ENCODE results near the gene ARHGAP42. TPM values are rescaled to one million over a fixed set of nuclear protein-coding genes. Genes with fewer than 3 reads are reported as not detected.

ARHGAP42 gene
- total and polyA plus RNA-seq, 10 of the 15 experiments (the other 5 are each of a cell fraction or from before 2014, with no cell fraction given), result 1.8 to 6.3 (median 3.2) TPM

DNA sequence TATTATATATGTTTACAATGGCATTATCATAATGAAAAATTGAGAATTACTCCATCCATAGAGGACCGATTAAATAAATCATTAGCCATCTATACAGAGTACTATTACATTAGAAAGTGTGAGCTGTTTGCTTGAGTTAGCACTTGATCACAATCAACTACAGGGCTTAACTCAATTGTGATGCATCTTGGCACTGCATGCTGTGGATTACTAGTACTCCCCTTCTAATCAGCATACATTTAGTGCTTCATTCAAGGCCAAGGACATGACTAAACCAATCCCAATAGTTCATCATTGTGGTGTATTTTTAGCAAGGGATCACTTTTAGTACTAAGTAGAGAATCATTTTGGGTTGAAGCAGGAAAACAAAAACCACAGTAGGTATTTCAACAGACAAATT lies 23.5 kb upstream of the ARHGAP42 start (continued):
- TF ChIP-seq, protein P1, sequence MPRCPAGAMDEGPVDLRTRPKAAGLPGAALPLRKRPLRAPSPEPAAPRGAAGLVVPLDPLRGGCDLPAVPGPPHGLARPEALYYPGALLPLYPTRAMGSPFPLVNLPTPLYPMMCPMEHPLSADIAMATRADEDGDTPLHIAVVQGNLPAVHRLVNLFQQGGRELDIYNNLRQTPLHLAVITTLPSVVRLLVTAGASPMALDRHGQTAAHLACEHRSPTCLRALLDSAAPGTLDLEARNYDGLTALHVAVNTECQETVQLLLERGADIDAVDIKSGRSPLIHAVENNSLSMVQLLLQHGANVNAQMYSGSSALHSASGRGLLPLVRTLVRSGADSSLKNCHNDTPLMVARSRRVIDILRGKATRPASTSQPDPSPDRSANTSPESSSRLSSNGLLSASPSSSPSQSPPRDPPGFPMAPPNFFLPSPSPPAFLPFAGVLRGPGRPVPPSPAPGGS (IDR thresholded peaks at IDR 0.05; ENCODE audit: borderline replicate concordance, insufficient read depth, low read depth, low read length, poor library complexity, severe bottlenecking), result no peak
- TF ChIP-seq, protein P2, sequence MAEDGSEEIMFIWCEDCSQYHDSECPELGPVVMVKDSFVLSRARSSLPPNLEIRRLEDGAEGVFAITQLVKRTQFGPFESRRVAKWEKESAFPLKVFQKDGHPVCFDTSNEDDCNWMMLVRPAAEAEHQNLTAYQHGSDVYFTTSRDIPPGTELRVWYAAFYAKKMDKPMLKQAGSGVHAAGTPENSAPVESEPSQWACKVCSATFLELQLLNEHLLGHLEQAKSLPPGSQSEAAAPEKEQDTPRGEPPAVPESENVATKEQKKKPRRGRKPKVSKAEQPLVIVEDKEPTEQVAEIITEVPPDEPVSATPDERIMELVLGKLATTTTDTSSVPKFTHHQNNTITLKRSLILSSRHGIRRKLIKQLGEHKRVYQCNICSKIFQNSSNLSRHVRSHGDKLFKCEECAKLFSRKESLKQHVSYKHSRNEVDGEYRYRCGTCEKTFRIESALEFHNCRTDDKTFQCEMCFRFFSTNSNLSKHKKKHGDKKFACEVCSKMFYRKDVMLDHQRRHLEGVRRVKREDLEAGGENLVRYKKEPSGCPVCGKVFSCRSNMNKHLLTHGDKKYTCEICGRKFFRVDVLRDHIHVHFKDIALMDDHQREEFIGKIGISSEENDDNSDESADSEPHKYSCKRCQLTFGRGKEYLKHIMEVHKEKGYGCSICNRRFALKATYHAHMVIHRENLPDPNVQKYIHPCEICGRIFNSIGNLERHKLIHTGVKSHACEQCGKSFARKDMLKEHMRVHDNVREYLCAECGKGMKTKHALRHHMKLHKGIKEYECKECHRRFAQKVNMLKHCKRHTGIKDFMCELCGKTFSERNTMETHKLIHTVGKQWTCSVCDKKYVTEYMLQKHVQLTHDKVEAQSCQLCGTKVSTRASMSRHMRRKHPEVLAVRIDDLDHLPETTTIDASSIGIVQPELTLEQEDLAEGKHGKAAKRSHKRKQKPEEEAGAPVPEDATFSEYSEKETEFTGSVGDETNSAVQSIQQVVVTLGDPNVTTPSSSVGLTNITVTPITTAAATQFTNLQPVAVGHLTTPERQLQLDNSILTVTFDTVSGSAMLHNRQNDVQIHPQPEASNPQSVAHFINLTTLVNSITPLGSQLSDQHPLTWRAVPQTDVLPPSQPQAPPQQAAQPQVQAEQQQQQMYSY (CRISPR knock-in tag; IDR thresholded peaks at IDR 0.05), result no peak

DNA sequence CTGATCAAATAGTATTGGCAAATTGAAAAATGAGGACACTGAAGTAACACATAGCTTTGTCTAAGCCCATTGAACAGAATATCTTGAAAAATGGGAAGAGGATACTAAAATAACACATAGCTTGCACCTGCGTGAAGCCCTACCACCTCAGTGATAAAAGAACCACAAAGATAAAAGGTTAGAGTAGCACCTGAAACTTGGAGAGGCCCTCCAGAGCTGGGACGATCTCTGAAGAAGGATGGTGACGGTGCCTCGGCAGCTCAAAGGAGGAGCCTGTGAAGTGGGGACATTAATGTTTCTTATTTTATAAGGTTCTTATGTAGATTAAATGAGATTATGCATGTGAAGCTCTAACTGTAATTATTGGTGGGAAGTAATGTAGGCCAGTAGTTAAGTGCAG lies 23.1 kb upstream of the ARHGAP42 start:
- 74% methylated on average over 4 of the region's 4 CpGs for WGBS (ENCODE audit: insufficient coverage, insufficient replicate concordance, low lambda C conversion rate, missing lambda C conversion rate)
- H4K20me1 ChIP-seq (ENCODE audit: control insufficient read depth, insufficient read depth), result no peaks in the 10 kb centered on the region
- no peak overlapping the region for H3K4me2 ChIP-seq (ENCODE audit: control insufficient read depth, insufficient read depth)
- H3K9ac ChIP-seq (ENCODE audit: control insufficient read depth, insufficient read depth, low read length), result no peak overlapping the region
- H3K27me3 ChIP-seq (replicated peaks in 1 of 2; ENCODE audit: control insufficient read depth in 2 of 2, insufficient read depth in 2 of 2, low read length in 1 of 2), result no peaks in the 10 kb centered on the region; a peak in 2 of 4 replicates
- CTCF ChIA-PET, result no interaction called here
- RAD21 ChIA-PET (ENCODE audit: unreplicated experiment), result no interaction called here
- intact Hi-C loops (cut with micrococcal nuclease; ENCODE audit: unreplicated experiment), result no loop called here
- no peak for ATAC-seq
- BruUV-seq (replicated peaks), result no TSS peak
- no peak for DNase-seq (ENCODE audit: low read depth, low spot score)
- H3K4me3 ChIP-seq, result no peak overlapping the region
- H3K9me3 ChIP-seq (replicated peaks; ENCODE audit: control insufficient read depth, insufficient read depth, low read length), result no peaks in the 10 kb centered on the region
- no peak overlapping the region for H3K27ac ChIP-seq (ENCODE audit: control insufficient read depth, insufficient read depth)
- FAIRE-seq, result no peak
- in situ Hi-C loops (cut with MboI), result no loop called here
- POLR2A ChIA-PET, result no interaction called here
- no peaks in the 10 kb centered on the region for H3K36me3 ChIP-seq (ENCODE audit: control insufficient read depth in 2 of 2, insufficient read depth in 2 of 2, low read length in 1 of 2)
- H3K79me2 ChIP-seq (ENCODE audit: control insufficient read depth, insufficient read depth, low read length), result no peaks in the 10 kb centered on the region
- H2AFZ ChIP-seq (ENCODE audit: control insufficient read depth, low read depth, low read length), result no peak overlapping the region
- no peaks in the 10 kb centered on the region for H3K4me1 ChIP-seq (ENCODE audit: control insufficient read depth, insufficient read depth, low read length)
- SMC1A ChIA-PET (ENCODE audit: uncharacterized antibody, unreplicated experiment), result interaction anchor here (0.9 kb wide), 1 partner anchor 260 kb away, joined by 3 read pairs; no protein-coding TSS in a partner anchor
- TF ChIP-seq, protein P3, sequence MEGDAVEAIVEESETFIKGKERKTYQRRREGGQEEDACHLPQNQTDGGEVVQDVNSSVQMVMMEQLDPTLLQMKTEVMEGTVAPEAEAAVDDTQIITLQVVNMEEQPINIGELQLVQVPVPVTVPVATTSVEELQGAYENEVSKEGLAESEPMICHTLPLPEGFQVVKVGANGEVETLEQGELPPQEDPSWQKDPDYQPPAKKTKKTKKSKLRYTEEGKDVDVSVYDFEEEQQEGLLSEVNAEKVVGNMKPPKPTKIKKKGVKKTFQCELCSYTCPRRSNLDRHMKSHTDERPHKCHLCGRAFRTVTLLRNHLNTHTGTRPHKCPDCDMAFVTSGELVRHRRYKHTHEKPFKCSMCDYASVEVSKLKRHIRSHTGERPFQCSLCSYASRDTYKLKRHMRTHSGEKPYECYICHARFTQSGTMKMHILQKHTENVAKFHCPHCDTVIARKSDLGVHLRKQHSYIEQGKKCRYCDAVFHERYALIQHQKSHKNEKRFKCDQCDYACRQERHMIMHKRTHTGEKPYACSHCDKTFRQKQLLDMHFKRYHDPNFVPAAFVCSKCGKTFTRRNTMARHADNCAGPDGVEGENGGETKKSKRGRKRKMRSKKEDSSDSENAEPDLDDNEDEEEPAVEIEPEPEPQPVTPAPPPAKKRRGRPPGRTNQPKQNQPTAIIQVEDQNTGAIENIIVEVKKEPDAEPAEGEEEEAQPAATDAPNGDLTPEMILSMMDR (IDR thresholded peaks at IDR 0.05 in 2 of 3, conservative IDR thresholded peaks at IDR 0.05 in 1 of 3; ENCODE audit: control insufficient read depth in 2 of 3, extremely low read depth in 1 of 3, insufficient read depth in 1 of 3, low read depth in 3 of 3, low read length in 3 of 3), result no peak
- TF ChIP-seq HDAC6 (IDR thresholded peaks at IDR 0.05; ENCODE audit: unreplicated experiment) (no peak), TBL1XR1 (IDR thresholded peaks at IDR 0.05; ENCODE audit: low read depth, low read length) (no peak), CHD4 (IDR thresholded peaks at IDR 0.05) (no peak), PAX5 (IDR thresholded peaks at IDR 0.05; ENCODE audit: borderline replicate concordance, low read depth, low read length) (no peak), EZH2 (IDR thresholded peaks at IDR 0.05; ENCODE audit: borderline replicate concordance, control insufficient read depth, low read depth, low read length) (no peak)
- TF ChIP-seq, protein P4, sequence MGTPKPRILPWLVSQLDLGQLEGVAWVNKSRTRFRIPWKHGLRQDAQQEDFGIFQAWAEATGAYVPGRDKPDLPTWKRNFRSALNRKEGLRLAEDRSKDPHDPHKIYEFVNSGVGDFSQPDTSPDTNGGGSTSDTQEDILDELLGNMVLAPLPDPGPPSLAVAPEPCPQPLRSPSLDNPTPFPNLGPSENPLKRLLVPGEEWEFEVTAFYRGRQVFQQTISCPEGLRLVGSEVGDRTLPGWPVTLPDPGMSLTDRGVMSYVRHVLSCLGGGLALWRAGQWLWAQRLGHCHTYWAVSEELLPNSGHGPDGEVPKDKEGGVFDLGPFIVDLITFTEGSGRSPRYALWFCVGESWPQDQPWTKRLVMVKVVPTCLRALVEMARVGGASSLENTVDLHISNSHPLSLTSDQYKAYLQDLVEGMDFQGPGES (IDR thresholded peaks at IDR 0.05), result no peak

Measured in GM12878 (cell line).